RWPE1 (cell line): ENCODE data around the gene LMO2.
A peak's percentile ranks its signal among the peaks of the same experiment; 100 is the strongest.

Experiments used
- CTCF ChIA-PET: fragments of 350-600 bp; sonication (Branson Sonifier 250); formaldehyde crosslinking; extraction: SDS; loops from one replicate; lab custom pipeline; 2021; lab: Yijun Ruan, JAX
- POLR2A ChIA-PET: fragments of 400-600 bp; formaldehyde crosslinking; extraction: SDS; loops from one replicate; lab custom pipeline; 2020; ENCODE audit warnings: antibody characterized with exemption; ENCODE audit not compliant: low non-redundant PET; lab: Yijun Ruan, JAX
- DNase-seq: peaks from one replicate; pipeline ENCODE4 v3.0.0; 2012; ENCODE audit warnings: low spot score
- H3K27ac ChIP-seq: fragments of 450-650 bp; 2 replicates; pipeline ENCODE4 v1.5.1; 2017
- CTCF ChIP-seq: fragments of 450-650 bp; conservative IDR thresholded peaks from 2 replicates; pipeline ENCODE4 v1.5.1; 2017; ENCODE audit warnings: low read depth, mild to moderate bottlenecking

LMO2 gene

GRCh38 chr11:33899400-33900037, 7.6 kb upstream of the LMO2 start:
- peak overlapping the region; percentile 91 for H3K27ac ChIP-seq
- peak; percentile 58 for DNase-seq
- CTCF ChIA-PET, result interaction anchor here (0.8 kb wide), 1 partner anchor 92 kb away, joined by 3 read pairs; no protein-coding TSS in a partner anchor
- TF ChIP-seq CTCF, result no peak
- POLR2A ChIA-PET, result no interaction called here

- ChIA-PET CTCF (no interaction called here), POLR2A (no interaction called here)
- DNase-seq, result no peak
- TF ChIP-seq CTCF, result no peak
- peak overlapping the region; percentile 91 for H3K27ac ChIP-seq
Observed at GRCh38 chr11:33898957-33899356, 7.1 kb upstream of the LMO2 start.

GRCh38 chr11:33897761-33898375, 6.0 kb upstream of the LMO2 start:
- DNase-seq, result no peak
- peak overlapping the region; percentile 91 for H3K27ac ChIP-seq
- CTCF ChIA-PET, result interaction anchor here (0.6 to 0.7 kb wide), 2 partner anchors 9 to 354 kb away, joined by 3 read pairs; no protein-coding TSS in a partner anchor
- POLR2A ChIA-PET, result no interaction called here
- no peak for TF ChIP-seq CTCF

- no peak for DNase-seq
- TF ChIP-seq CTCF, result no peak
- no peak overlapping the region for H3K27ac ChIP-seq
- ChIA-PET POLR2A (no interaction called here), CTCF (no interaction called here)
Observed at GRCh38 chr11:33896911-33897310, 5.0 kb upstream of the LMO2 start.

- TF ChIP-seq CTCF, result no peak
- peak overlapping the region; percentile 77 for H3K27ac ChIP-seq
- peak; percentile 46 for DNase-seq
- POLR2A ChIA-PET, result no interaction called here
- CTCF ChIA-PET, result interaction anchor here (0.6 kb wide), 2 partner anchors 35 to 1032 kb away, joined by 4 to 5 read pairs; no protein-coding TSS in a partner anchor
Observed at GRCh38 chr11:33895752-33896137, 3.9 kb upstream of the LMO2 start.

GRCh38 chr11:33894398-33894746, 2.5 kb upstream of the LMO2 start:
- no peak for DNase-seq
- POLR2A ChIA-PET, result interaction anchor here (0.6 kb wide), 1 partner anchor 396 kb away, joined by 3 read pairs; no protein-coding TSS in a partner anchor
- no peak for TF ChIP-seq CTCF
- no peak overlapping the region for H3K27ac ChIP-seq
- CTCF ChIA-PET, result no interaction called here
